Neural cell (in vitro differentiated cells): ENCODE results near the gene TRIO.

Experiments
- EP300 ChIP-seq: fragments of 450-650 bp; conservative IDR thresholded peaks from 2 replicates; pipeline ENCODE4 v1.6.1; 2014; ENCODE audit warnings: antibody characterized with exemption, mild to moderate bottlenecking, moderate library complexity; ENCODE audit not compliant: poor library complexity, severe bottlenecking
- EZH2 ChIP-seq: fragments of 200-600, 300-800 bp; shearing (Covaris generic), sonication (generic); IDR thresholded peaks from 2 replicates; pipeline ENCODE4 v1.6.1; 2014; ENCODE audit warnings: antibody characterized with exemption, low read length, borderline replicate concordance, mild to moderate bottlenecking; ENCODE audit not compliant: insufficient read depth, poor library complexity, severe bottlenecking
- MXI1 ChIP-seq: fragments of 450-650 bp; conservative IDR thresholded peaks from 2 replicates; pipeline ENCODE4 v1.6.1; 2014; ENCODE audit warnings: antibody characterized with exemption, mild to moderate bottlenecking; ENCODE audit not compliant: poor library complexity, severe bottlenecking
- SMC3 ChIP-seq: fragments of 450-650 bp; conservative IDR thresholded peaks from 2 replicates; pipeline ENCODE4 v1.6.1; 2014; ENCODE audit warnings: antibody characterized with exemption, mild to moderate bottlenecking, moderate library complexity; ENCODE audit not compliant: poor library complexity
- TAF1 ChIP-seq: IDR thresholded peaks from 2 replicates; pipeline ENCODE4 v1.6.1; 2012; ENCODE audit warnings: low read depth
- TF ChIP-seq, protein P1 (sequence below): fragments of 450-650 bp; IDR thresholded peaks from 2 replicates; pipeline ENCODE4 v1.5.1; 2014; ENCODE audit warnings: antibody characterized with exemption, mild to moderate bottlenecking, moderate library complexity; ENCODE audit not compliant: poor library complexity, severe bottlenecking

GRCh38 chr5:14464096-14464495, 321.0 kb downstream of the TRIO start:
- TF ChIP-seq, protein P1, sequence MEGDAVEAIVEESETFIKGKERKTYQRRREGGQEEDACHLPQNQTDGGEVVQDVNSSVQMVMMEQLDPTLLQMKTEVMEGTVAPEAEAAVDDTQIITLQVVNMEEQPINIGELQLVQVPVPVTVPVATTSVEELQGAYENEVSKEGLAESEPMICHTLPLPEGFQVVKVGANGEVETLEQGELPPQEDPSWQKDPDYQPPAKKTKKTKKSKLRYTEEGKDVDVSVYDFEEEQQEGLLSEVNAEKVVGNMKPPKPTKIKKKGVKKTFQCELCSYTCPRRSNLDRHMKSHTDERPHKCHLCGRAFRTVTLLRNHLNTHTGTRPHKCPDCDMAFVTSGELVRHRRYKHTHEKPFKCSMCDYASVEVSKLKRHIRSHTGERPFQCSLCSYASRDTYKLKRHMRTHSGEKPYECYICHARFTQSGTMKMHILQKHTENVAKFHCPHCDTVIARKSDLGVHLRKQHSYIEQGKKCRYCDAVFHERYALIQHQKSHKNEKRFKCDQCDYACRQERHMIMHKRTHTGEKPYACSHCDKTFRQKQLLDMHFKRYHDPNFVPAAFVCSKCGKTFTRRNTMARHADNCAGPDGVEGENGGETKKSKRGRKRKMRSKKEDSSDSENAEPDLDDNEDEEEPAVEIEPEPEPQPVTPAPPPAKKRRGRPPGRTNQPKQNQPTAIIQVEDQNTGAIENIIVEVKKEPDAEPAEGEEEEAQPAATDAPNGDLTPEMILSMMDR: no peak
- no peak for TF ChIP-seq SMC3
- TF ChIP-seq EP300: no peak
- TF ChIP-seq TAF1: no peak
- TF ChIP-seq EZH2: no peak
- TF ChIP-seq MXI1: no peak
